Measurements from ENCODE around the gene ZDHHC8.

ZDHHC8 gene

GRCh38 chr22:20131597-20131858 lies at the start of gene ZDHHC8:
TSS of gene ZDHHC8 (plus strand) at chr22:20131804. CDS start at chr22:20131948, 144 bp downstream.
- H3K4me3 ChIP-seq (ENCODE audit: low read length), result peak within 1 kb of the TSS; percentile 76
- TF ChIP-seq CTCF (conservative IDR thresholded peaks at IDR 0.05; ENCODE audit: low read length), result no peak
- DNase-seq (ENCODE audit: low read depth), result peak; percentile 21

- TF ChIP-seq CTCF (conservative IDR thresholded peaks at IDR 0.05; ENCODE audit: low read length), result no peak
- DNase-seq (ENCODE audit: low read depth), result no peak
- no peak overlapping the region for H3K4me3 ChIP-seq (ENCODE audit: low read length)
These were observed 48.3 kb upstream of the ZDHHC8 start for GRCh38 chr22:20083157-20083890.

- no peak for TF ChIP-seq CTCF (conservative IDR thresholded peaks at IDR 0.05; ENCODE audit: low read length)
- H3K4me3 ChIP-seq (ENCODE audit: low read length), result no peak overlapping the region
- DNase-seq (ENCODE audit: low read depth), result no peak
These were observed 47.6 kb upstream of the ZDHHC8 start for GRCh38 chr22:20083891-20084546.

GRCh38 chr22:20084547-20085413 lies 46.8 kb upstream of the ZDHHC8 start:
- no peak for DNase-seq (ENCODE audit: low read depth)
- no peak overlapping the region for H3K4me3 ChIP-seq (ENCODE audit: low read length)
- peak; percentile 37 for TF ChIP-seq CTCF (conservative IDR thresholded peaks at IDR 0.05; ENCODE audit: low read length)

- TF ChIP-seq CTCF (conservative IDR thresholded peaks at IDR 0.05; ENCODE audit: low read length), result no peak
- DNase-seq (ENCODE audit: low read depth), result no peak
- no peak overlapping the region for H3K4me3 ChIP-seq (ENCODE audit: low read length)
These were observed 46.0 kb upstream of the ZDHHC8 start for GRCh38 chr22:20085651-20086050.

- no peak for TF ChIP-seq CTCF (conservative IDR thresholded peaks at IDR 0.05; ENCODE audit: low read length)
- H3K4me3 ChIP-seq (ENCODE audit: low read length), result no peak overlapping the region
- DNase-seq (ENCODE audit: low read depth), result no peak
These were observed 45.5 kb upstream of the ZDHHC8 start for GRCh38 chr22:20086101-20086599.
